GM10847 (cell line): ENCODE data around the gene MAMSTR.

ENCODE experiments used
- POLR2A ChIP-seq: IDR thresholded peaks from 2 replicates; pipeline ENCODE4 v1.6.1; 2011; ENCODE audit not compliant: insufficient read length; ENCODE audit errors: extremely low read depth

MAMSTR gene

GRCh38 chr19:48680436-48681126 lies 38.9 kb downstream of the MAMSTR start:
- TF ChIP-seq POLR2A = no peak

- TF ChIP-seq POLR2A = no peak
Observed at GRCh38 chr19:48678201-48678600, 41.3 kb downstream of the MAMSTR start.

GRCh38 chr19:48676887-48677286 lies 42.6 kb downstream of the MAMSTR start:
- TF ChIP-seq POLR2A = no peak

DNA sequence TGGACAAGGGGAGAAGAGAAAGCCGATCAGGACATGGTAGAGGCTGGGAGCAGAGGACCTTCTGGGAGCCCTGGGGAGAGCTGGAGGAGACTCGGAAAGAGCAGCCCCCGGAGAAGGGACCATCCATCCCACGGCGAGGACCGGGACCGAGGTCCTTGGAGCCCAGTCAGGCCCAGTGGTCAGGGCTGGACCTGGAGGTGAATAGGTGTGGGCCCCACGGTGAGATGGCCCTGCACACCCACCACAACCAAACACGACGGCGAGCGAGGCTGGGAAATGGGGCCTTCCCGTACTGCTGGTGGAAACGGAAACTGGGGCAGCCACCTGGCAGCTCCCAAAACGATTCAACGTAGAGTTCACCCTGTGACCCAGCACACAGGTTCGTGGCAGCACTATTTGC lies 43.0 kb downstream of the MAMSTR start:
- TF ChIP-seq POLR2A = no peak

GRCh38 chr19:48674921-48675824 lies 44.4 kb downstream of the MAMSTR start:
- no peak for TF ChIP-seq POLR2A

DNA sequence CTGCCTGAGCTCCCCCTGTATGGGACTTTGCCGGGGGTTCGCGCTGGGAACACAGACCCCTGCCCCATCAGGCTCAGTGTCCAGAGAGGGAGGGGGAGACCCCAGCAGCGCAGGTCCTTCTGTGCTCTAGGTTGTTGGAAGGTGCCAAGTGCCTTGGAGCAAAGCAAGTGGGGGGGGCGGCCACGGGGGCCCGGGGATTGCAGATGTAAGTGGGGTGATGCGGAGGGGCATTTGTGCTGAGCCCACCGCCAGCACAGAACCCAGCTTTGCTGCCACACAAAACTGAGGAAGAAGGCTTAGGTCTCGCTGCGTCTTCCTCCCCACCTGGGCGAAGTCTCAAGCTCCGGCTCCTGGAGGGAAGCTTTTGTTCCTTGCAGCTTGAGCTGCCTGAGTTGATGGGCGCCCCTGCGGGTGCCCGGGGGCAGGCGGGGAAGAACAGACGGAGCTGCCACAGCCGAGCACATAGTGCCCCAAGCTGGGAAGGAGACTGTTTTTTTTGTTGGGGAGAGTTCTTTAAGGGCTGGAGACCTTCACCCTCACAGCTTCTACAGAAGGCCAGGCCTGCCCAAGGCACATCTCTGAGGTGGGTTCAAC lies 45.2 kb downstream of the MAMSTR start:
- TF ChIP-seq POLR2A = no peak

- TF ChIP-seq POLR2A = no peak
Observed at GRCh38 chr19:48673436-48674100, 46.0 kb downstream of the MAMSTR start.

GRCh38 chr19:48672994-48673393 lies 46.5 kb downstream of the MAMSTR start, which contains the start of gene NTN5:
TSS of gene NTN5 (minus strand) at chr19:48673017. CDS start at chr19:48670986, 2,031 bp downstream.
- TF ChIP-seq POLR2A = no peak

- no peak for TF ChIP-seq POLR2A
Observed at GRCh38 chr19:48671446-48671995, 48.0 kb downstream of the MAMSTR start.

DNA sequence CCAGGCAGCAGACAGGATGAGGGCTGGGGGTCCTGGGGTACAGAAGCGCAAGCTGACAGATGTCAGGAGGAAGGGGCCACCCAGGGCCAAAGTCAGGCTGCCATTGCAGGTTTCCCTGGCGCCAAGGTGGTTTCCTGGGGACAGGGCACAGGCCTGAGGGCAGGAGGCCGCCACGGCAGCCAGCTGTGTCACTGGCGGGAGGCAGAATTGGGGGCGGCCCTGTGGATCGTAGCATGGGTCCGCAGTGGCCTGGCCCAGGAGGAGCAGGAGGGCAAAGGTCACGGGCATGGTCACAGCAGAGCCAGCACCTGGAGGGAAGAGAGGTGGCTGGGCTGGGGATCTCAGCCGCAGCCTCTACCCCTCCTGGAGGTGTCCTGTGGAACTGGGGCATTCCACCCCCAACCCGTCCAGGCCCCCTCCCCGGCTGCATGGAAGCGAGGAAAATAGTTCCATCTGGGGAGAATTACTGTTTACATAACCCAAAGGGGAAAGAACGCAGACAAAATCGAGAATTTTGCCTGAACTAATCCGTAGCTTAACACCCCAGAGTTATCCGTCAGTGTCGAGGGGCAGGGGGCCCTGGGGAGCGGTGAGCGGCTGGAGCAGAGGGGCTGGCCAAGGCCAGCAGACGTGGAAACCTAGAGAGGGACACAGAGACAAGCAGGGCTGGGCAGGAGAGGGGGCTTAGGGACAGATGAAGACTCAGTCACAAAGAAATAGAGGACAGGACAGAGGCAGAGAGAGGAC lies 48.7 kb downstream of the MAMSTR start:
- TF ChIP-seq POLR2A = no peak

DNA sequence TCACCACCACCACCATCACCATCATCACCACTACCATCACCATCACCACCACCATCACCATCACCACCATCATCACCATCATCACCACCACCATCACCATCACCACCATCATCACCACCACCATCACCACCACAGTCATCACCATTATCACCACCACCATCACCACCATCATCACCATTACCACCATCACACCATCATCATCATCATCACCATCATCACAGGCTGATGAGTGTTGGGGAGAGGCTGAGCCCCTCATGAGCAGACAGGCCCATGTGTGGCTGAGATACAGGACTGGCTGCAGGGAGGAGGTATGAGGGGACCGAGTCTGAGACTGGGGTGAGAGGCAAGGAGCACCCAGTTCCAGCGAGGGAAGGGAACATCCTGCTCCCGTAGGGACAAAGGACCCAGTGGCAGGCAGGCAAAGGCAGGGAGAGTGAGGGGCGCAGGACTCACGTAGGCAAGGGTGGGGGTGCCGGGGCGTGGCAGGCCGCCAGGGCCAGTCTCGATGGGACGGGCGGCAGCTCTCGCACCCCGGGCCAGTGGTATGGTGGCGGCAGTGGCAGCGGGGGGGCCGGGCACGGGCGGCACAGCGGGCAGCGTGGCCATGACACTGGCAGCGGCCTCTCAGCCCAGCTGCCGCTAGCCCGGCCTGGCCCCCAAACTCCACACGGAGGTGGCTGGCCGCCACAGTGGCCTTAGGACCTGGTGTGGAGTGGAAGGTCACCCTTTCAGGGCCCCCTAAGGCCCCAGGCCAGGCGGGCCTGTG lies 49.4 kb downstream of the MAMSTR start:
- no peak for TF ChIP-seq POLR2A

DNA sequence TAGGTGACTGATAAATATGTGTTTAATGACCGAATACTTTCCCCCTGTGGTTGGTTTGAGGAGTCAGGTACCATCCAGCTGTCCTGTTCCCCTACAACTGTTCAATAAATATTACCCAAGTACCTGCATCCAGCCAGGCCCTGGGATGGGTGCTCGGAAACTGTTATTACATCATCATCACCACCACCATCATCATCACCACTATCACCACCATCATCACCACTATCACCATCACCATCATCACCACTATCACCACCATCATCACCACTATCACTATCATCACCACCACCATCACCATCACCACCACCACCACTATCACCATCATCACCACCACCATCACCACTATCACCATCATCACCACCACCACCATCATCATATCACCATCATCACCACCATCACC lies 50.8 kb downstream of the MAMSTR start:
- no peak for TF ChIP-seq POLR2A

DNA sequence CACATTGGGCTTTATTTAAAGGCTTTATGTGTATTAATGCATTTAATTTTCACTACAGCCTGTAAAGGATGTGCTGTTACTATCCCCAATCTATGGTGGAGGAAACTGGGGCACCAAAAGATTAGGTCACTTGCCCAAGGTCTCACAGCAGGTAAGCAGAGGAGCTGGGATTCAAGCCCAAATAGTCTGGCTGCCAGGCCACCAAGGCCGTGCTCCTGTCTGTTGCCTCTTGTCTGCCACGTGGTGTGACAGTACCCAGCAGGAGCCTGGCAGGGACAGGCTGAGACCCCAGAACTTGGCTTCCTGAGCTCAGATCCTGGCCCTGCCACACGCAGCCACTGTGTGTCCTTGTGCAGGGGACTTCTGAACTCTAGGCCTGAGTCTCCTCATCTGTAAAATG lies 51.2 kb downstream of the MAMSTR start:
- no peak for TF ChIP-seq POLR2A

DNA sequence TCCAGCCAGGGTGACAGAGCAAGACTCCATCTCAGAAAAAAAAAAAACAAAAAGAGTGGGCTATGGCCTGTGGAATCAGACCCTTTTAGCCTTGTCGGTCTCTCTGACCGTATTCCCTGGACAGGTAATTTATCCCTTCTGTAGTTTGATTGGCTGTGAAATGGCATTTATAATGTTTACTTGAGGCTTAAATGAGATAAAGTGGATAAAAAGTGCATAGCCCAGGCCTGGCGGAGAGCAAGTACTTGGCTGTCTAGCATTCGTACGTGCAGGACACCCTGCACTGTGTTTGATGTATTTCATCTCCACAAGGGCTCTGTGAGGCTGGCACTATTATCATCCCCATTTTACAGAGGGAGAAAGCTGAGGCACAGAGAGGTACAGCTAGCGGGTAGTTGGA lies 53.7 kb downstream of the MAMSTR start:
- no peak for TF ChIP-seq POLR2A
